ENCODE measurements around the gene MEIKIN.
"Not testable (repeated sequence)": the region's sequence is repeated elsewhere in the genome, so short reads cannot be mapped to it uniquely, and the experiment has no call there.

The MEIKIN gene

GRCh38 chr5:131913603-131914002, 31.9 kb downstream of the MEIKIN start:
- no peak for DNase-seq (ENCODE audit: low read depth in 4 of 4, low spot score in 1 of 4)

DNA sequence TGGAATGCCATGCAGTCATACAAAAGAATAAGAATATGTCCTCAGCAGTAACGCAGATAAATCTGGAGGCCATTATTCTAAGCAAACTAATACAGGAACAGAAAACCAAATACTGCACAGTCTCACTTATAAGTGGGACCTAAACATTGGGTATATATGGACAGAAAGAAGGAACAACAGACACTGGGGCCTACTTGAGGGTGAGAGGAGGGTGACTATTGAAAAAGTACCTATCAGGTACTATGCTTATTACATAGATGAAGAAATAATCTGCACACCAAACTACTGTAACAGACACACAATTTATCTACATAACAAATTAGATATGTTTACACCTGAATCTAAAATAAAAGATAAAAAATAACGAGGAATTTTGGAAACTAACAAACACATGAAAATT, 38.8 kb downstream of the MEIKIN start:
- DNase-seq (ENCODE audit: low read depth in 4 of 4, low spot score in 1 of 4), result no peak

DNA sequence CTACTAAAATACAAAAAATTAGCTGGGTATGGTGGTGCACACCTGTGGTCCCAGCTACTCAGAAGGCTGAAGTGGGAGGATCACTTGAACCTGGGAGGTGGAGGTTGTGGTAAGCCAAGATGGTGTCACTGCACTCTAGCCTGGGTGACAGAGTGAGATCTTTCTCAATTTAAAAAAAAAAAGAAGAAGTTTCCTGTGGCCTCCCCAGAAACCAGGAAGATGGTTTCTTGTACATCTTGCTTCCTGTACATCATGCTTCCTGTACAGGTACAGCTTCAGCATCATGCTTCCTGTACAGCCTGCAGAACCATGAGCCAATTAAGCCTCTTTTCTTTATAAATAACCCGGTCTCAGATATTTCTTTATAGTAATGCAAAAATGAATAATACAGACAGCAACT, 43.2 kb downstream of the MEIKIN start:
- DNase-seq (ENCODE audit: low read depth in 4 of 4, low spot score in 1 of 4), result not testable (repeated sequence)

DNA sequence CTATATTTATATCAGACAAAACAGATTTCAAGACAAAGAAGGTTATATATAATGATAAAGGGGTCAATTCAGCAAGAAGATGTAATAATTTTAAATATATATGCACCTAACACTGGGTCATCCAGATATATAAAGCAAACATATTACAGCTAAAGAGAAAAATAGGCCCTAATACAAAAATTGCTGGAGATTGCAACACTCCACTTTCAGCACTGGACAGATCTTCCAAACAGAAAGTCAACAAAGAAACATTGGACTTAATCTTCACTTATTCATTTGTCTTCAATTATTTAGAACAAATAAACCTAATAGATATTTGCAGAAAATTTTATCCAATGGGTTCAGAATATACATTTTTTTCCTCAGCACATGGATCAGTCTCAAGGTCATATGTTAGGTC, 45.8 kb downstream of the MEIKIN start:
- DNase-seq (ENCODE audit: low read depth in 4 of 4, low spot score in 1 of 4), result no peak

- no peak for DNase-seq (ENCODE audit: low read depth in 4 of 4, low spot score in 1 of 4)
These were observed 61.5 kb downstream of the MEIKIN start for GRCh38 chr5:131883984-131884383.

DNA sequence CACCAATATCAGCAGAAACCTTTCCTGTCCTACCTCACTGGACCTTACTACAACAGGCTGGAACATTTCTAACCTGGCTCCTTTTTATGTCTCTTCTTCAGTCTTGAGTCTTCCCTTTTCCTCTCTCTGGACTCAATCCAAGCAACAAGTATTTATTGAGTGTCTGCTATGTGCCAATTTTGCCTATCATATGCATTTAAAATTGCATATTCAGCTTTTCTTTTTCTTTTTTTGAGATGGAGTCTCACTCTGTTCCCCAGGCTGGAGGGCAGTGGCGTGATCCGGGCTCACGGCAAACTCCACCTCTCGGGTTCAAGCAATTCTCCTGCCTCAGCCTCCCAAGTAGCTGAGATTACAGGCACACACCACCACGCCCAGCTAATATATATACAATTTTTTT, 65.8 kb downstream of the MEIKIN start:
- DNase-seq (ENCODE audit: low read depth in 4 of 4, low spot score in 1 of 4), result no peak

- no peak for DNase-seq (ENCODE audit: low read depth in 4 of 4, low spot score in 1 of 4)
These were observed 67.6 kb downstream of the MEIKIN start for GRCh38 chr5:131877873-131878272.

DNA sequence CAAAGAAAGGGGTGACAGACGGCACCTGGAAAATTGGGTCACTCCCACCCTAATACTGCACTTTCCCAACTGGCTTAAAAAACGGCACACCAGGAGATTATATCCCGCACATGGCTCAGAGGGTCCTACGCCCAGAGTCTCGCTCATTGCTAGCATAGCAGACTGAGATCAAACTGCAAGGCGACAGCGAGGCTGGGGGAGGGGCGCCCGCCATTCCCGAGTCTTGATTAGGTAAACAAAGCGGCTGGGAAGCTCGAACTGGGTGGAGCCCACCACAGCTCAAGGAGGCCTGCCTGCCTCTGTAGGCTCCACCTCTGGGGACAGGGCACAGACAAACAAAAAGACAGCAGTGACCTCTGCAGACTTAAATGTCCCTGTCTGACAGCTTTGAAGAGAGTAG, 74.2 kb downstream of the MEIKIN start:
- DNase-seq (ENCODE audit: low read depth in 4 of 4, low spot score in 1 of 4), result not testable (repeated sequence)

GRCh38 chr5:131867524-131867923, 77.9 kb downstream of the MEIKIN start:
- DNase-seq (ENCODE audit: low read depth in 4 of 4, low spot score in 1 of 4), result no peak

DNA sequence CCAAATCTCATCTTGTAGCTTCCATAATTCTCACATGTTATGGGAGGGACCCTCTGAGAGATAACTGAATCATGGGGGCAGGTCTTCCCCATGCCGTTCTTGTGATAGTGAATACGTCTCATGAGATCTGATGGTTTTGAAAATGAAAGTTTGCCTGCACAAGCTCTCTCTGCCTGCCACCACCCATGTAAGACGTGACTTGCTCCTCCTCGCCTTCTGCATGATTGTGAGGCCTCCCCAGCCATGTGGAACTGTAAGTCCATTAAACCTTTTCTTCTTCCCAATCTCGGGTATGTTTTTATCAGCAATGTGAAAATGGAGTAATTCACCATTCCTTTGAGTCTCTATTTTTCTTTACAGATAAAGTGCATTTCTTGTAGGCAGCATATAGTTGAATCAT, 81.8 kb downstream of the MEIKIN start:
- no peak for DNase-seq (ENCODE audit: low read depth in 4 of 4, low spot score in 1 of 4)

- no peak for DNase-seq (ENCODE audit: low read depth in 4 of 4, low spot score in 1 of 4)
These were observed 88.1 kb downstream of the MEIKIN start for GRCh38 chr5:131857388-131857787.

GRCh38 chr5:131855452-131855851, 90.0 kb downstream of the MEIKIN start:
- no peak for DNase-seq (ENCODE audit: low read depth in 4 of 4, low spot score in 1 of 4)

GRCh38 chr5:131854134-131854533, 91.3 kb downstream of the MEIKIN start:
- DNase-seq (ENCODE audit: low read depth in 4 of 4, low spot score in 1 of 4), result no peak

GRCh38 chr5:131848662-131849061, 96.8 kb downstream of the MEIKIN start:
- DNase-seq (ENCODE audit: low read depth in 4 of 4, low spot score in 1 of 4), result no peak

DNA sequence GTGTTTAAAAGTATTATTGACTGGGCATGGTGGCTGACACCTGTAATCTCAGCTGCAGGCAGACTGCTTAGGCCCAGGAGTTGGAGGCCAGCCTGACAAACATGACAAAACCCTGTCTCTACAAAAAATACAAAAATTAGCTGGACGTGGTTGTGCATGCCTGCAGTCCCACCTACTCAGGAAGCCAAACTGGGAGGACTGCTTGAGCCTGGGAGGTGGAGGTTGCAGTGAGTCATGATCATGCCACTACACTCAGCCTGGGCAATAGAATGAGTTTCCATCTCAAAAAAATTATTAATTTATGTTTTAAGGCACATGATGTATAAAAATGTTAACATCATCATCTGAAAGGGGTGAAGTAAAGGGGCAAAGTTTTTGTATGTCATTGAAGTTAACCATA, 98.9 kb downstream of the MEIKIN start:
- no peak for DNase-seq (ENCODE audit: low read depth in 4 of 4, low spot score in 1 of 4)

GRCh38 chr5:131845828-131846227, 99.6 kb downstream of the MEIKIN start:
- no peak for DNase-seq (ENCODE audit: low read depth in 4 of 4, low spot score in 1 of 4)

GRCh38 chr5:131842971-131843370, 102.5 kb downstream of the MEIKIN start:
- DNase-seq (ENCODE audit: low read depth in 4 of 4, low spot score in 1 of 4), result not testable (repeated sequence)

- not testable (repeated sequence) for DNase-seq (ENCODE audit: low read depth in 4 of 4, low spot score in 1 of 4)
These were observed 112.8 kb downstream of the MEIKIN start for GRCh38 chr5:131832702-131833101.

- DNase-seq (ENCODE audit: low read depth in 4 of 4, low spot score in 1 of 4), result no peak
These were observed 120.0 kb downstream of the MEIKIN start for GRCh38 chr5:131825404-131826013.

DNA sequence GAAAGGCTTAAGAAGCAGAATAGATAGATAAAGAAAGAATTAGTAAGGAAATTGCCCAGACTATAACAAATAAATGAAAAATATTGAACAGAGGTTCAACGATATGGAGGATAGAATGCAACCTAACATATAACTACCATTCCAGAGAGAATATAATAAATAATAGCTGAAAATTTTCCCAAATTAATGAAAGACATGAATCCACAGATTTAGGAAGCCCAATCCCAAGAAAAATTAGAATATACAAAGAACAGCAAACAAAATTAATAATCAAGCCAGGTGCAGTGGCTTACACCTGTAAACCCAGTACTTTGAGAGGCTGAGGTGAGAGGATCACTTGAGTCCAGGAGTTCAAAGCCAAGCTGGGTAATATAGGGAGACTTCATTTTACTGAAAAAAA, 120.8 kb downstream of the MEIKIN start:
- DNase-seq (ENCODE audit: low read depth in 4 of 4, low spot score in 1 of 4), result no peak

- no peak for DNase-seq (ENCODE audit: low read depth in 4 of 4, low spot score in 1 of 4)
These were observed 124.2 kb downstream of the MEIKIN start for GRCh38 chr5:131821221-131821620.

DNA sequence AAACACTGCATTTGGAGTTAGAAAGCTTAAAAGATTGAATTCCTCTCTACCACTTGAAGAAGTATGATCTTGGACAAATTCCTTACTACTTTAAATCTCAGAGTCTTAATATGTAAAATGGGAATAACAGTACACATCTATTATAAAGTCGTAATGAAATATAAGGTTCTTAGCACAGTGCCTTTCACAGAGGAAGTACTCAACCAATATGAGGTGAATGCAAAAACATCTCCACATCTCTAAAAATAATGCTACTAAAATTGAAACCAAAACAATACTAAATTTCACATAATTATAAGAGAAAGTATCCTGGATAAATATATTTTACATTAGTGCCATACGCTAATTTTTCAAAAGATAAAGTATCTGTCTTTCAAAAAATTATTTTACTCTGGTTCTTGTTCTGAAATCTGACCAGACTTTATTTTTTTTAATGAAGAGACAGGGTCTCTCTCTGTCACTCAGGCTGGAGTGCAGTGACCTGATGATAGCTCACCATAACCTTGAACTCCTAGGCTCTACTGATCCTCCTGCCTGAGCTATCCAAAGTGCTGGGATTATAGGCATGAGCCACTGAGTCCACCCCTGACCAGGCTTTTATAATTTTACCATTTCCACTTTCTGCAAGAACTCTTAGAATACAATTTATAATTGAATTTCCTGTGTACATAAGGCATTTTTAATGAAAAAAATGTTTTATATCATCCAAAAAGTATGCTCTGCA, 127.3 kb downstream of the MEIKIN start:
- no peak for DNase-seq (ENCODE audit: low read depth in 4 of 4, low spot score in 1 of 4)

DNA sequence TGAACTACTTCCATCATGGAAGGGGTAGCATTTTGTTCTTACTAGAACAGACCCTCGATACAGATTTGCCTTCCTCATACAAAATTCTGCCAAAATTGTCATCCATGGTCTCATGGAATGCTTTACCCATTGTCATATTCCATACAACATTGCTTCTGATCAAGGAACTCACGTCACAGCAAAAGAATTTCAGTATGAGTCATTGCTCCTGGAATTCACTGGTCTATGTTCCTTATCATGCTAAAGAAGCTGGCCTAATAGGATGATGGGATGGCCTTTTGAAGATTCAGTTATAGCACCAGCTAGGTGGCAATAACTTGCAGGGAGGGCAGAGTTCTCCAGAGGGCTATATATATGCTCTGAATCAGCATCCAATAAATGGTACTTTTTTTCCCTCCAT, 130.5 kb downstream of the MEIKIN start:
- DNase-seq (ENCODE audit: low read depth in 4 of 4, low spot score in 1 of 4), result no peak

Measured in stimulated activated CD4-positive, alpha-beta T cell treated with anti-CD3 and anti-CD28 coated beads, Interleukin-1b, Interleukin-23, amount 100 ng/mL, for 24 hours (primary cell).